ENCODE results near the gene CLEC7A. TPM values are rescaled to one million over a fixed set of nuclear protein-coding genes. Genes with fewer than 3 reads are reported as not detected.

Gene CLEC7A
- total RNA-seq, 1 experiment from 2014 or later, result not detected

GRCh38 chr12:10115890-10116289, 14.1 kb downstream of the CLEC7A start:
- ATAC-seq (no peak), DNase-seq (ENCODE audit: low read depth, low spot score) (no peak)
- no TSS peak for BruUV-seq (replicated peaks)
- no peak overlapping the region for H3K4me3 ChIP-seq (replicated peaks in 1 of 2; ENCODE audit: low read depth in 1 of 2, low read length in 2 of 2)
- H3K9ac ChIP-seq (ENCODE audit: low read length), result no peak overlapping the region
- no peaks in the 10 kb centered on the region for H3K4me1 ChIP-seq (ENCODE audit: control insufficient read depth in 1 of 2, insufficient read depth in 2 of 2, low read length in 2 of 2)
- intact Hi-C loops (cut with micrococcal nuclease), result no loop called here
- H3K27ac ChIP-seq (ENCODE audit: low read depth, low read length), result no peak overlapping the region
- ChIA-PET RAD21 (ENCODE audit: low non-redundant PET in 1 of 2, low total read pairs in 2 of 2, uncharacterized antibody in 2 of 2, unreplicated experiment in 2 of 2) (no interaction called here), CTCF (no interaction called here), POLR2A (no interaction called here)
- no peaks in the 10 kb centered on the region for H3K79me2 ChIP-seq (ENCODE audit: insufficient read depth, low read length)
- H3K27me3 ChIP-seq (ENCODE audit: insufficient read depth, low read length), result no peaks in the 10 kb centered on the region
- no peak overlapping the region for H2AFZ ChIP-seq (ENCODE audit: low read depth, low read length, poor library complexity, severe bottlenecking)
- H3K9me2 ChIP-seq (ENCODE audit: insufficient read depth), result no peaks in the 10 kb centered on the region
- H3K4me2 ChIP-seq (ENCODE audit: low read length), result no peak overlapping the region
- H4K20me1 ChIP-seq (ENCODE audit: insufficient read depth), result no peaks in the 10 kb centered on the region
- H3K36me3 ChIP-seq (ENCODE audit: control insufficient read depth in 1 of 2, insufficient read depth in 2 of 2, low read length in 2 of 2), result no peaks in the 10 kb centered on the region
- TF ChIP-seq ATF3 (IDR thresholded peaks at IDR 0.05) (no peak), ZFX (IDR thresholded peaks at IDR 0.05) (no peak), SRF (IDR thresholded peaks at IDR 0.05; ENCODE audit: low read depth) (no peak), FOSL1 (IDR thresholded peaks at IDR 0.05; ENCODE audit: low read depth) (no peak), TCF7L2 (IDR thresholded peaks at IDR 0.05; ENCODE audit: borderline replicate concordance, extremely low read depth, insufficient read depth, insufficient read length) (no peak), CEBPB (IDR thresholded peaks at IDR 0.05; ENCODE audit: low read depth) (no peak), EGR1 (IDR thresholded peaks at IDR 0.05; ENCODE audit: low read depth) (no peak), ZBTB33 (IDR thresholded peaks at IDR 0.05; ENCODE audit: extremely low read depth, insufficient replicate concordance, low read length) (no peak), JUND (IDR thresholded peaks at IDR 0.05) (no peak), ZNF274 (IDR thresholded peaks at IDR 0.05; ENCODE audit: low read depth, low read length) (no peak), POLR2A (IDR thresholded peaks at IDR 0.05; ENCODE audit: borderline replicate concordance, extremely low read depth, insufficient read depth, insufficient read length) (no peak), POLR2AphosphoS5 (IDR thresholded peaks at IDR 0.05; ENCODE audit: low read depth, low read length) (no peak), EZH2phosphoT487 (IDR thresholded peaks at IDR 0.05; ENCODE audit: borderline replicate concordance) (no peak), EZH2 (IDR thresholded peaks at IDR 0.05) (no peak), CBX3 (IDR thresholded peaks at IDR 0.05; ENCODE audit: low read depth) (no peak), CTCF (IDR thresholded peaks at IDR 0.05 in 2 of 3, conservative IDR thresholded peaks at IDR 0.05 in 1 of 3; ENCODE audit: borderline replicate concordance in 1 of 3, insufficient read depth in 1 of 3, low read depth in 2 of 3, low read length in 2 of 3) (no peak)
- no peaks in the 10 kb centered on the region for H3K9me3 ChIP-seq (ENCODE audit: control insufficient read depth in 1 of 2, insufficient read depth in 1 of 2, low read depth in 1 of 2, low read length in 2 of 2)
